Osteocyte (in vitro differentiated cells): ENCODE measurements around the gene SNAPC2. TPM values are rescaled to one million over a fixed set of nuclear protein-coding genes. Genes with fewer than 3 reads are reported as not detected.

Source experiments
- DNase-seq: peaks from one replicate; pipeline ENCODE4 v3.0.0; 2021; ENCODE audit warnings: mixed read lengths; ENCODE audit not compliant: unreplicated experiment; ENCODE audit errors: extremely low spot score
- H3K27ac Mint-ChIP-seq: one replicate; pipeline ENCODE4 v1.8.0; 2021; ENCODE audit warnings: mild to moderate bottlenecking, mixed read lengths; ENCODE audit not compliant: unreplicated experiment
- H3K27me3 Mint-ChIP-seq: one replicate; pipeline ENCODE4 v1.8.0; 2021; ENCODE audit warnings: mixed read lengths; ENCODE audit not compliant: unreplicated experiment
- H3K36me3 Mint-ChIP-seq: one replicate; pipeline ENCODE4 v1.8.0; 2021; ENCODE audit warnings: mixed read lengths; ENCODE audit not compliant: unreplicated experiment
- H3K4me1 Mint-ChIP-seq: one replicate; pipeline ENCODE4 v1.8.0; 2021; ENCODE audit warnings: mixed read lengths; ENCODE audit not compliant: unreplicated experiment
- H3K4me3 Mint-ChIP-seq: one replicate; pipeline ENCODE4 v1.8.0; 2021; ENCODE audit warnings: mild to moderate bottlenecking, moderate library complexity, mixed read lengths; ENCODE audit not compliant: unreplicated experiment
- H3K9me3 Mint-ChIP-seq: one replicate; pipeline ENCODE4 v1.8.0; 2021; ENCODE audit warnings: mixed read lengths; ENCODE audit not compliant: unreplicated experiment
- CTCF ChIP-seq: fragments of 200-600 bp; sonication (generic); IDR thresholded peaks from 2 replicates; pipeline ENCODE4 v1.5.0; 2021; ENCODE audit warnings: antibody characterized with exemption, mild to moderate bottlenecking, moderate library complexity
- total RNA-seq: library from RNA; stranded (reverse); gene quantifications from 2 replicates; pipeline ENCODE4 v1.2.1, GENCODE V29; 2021

The SNAPC2 gene
- total RNA-seq, 1 donor from 2014 or later: 19.6 TPM

- no peak overlapping the region for H3K4me3 Mint-ChIP-seq
- H3K4me1 Mint-ChIP-seq: peaks cover 7% of the 10 kb centered on the region
- DNase-seq: no peak
- no peak for TF ChIP-seq CTCF
- peaks cover 6% of the 10 kb centered on the region for H3K27me3 Mint-ChIP-seq
- no peak overlapping the region for H3K27ac Mint-ChIP-seq
- H3K36me3 Mint-ChIP-seq: peaks cover 15% of the 10 kb centered on the region
- no peaks in the 10 kb centered on the region for H3K9me3 Mint-ChIP-seq
These were observed 7.2 kb upstream of the SNAPC2 start for GRCh38 chr19:7912697-7913564.

- Mint-ChIP-seq H3K27me3 (peaks cover 6% of the 10 kb centered on the region), H3K4me1 (peaks cover 7% of the 10 kb centered on the region), H3K27ac (no peak overlapping the region), H3K4me3 (no peak overlapping the region), H3K9me3 (no peaks in the 10 kb centered on the region), H3K36me3 (peaks cover 15% of the 10 kb centered on the region)
- no peak for TF ChIP-seq CTCF
- no peak for DNase-seq
These were observed 6.5 kb upstream of the SNAPC2 start for GRCh38 chr19:7913652-7914051.

- no peak overlapping the region for H3K27ac Mint-ChIP-seq
- H3K36me3 Mint-ChIP-seq: peaks cover 15% of the 10 kb centered on the region
- peaks cover 6% of the 10 kb centered on the region for H3K27me3 Mint-ChIP-seq
- DNase-seq: no peak
- H3K4me3 Mint-ChIP-seq: no peak overlapping the region
- TF ChIP-seq CTCF: no peak
- H3K9me3 Mint-ChIP-seq: no peaks in the 10 kb centered on the region
- H3K4me1 Mint-ChIP-seq: peaks cover 7% of the 10 kb centered on the region
These were observed 6.0 kb upstream of the SNAPC2 start for GRCh38 chr19:7914099-7914498.

GRCh38 chr19:7914598-7915045 lies 5.5 kb upstream of the SNAPC2 start, which contains the start of gene TGFBR3L:
Gene TGFBR3L, plus strand, starts transcription at chr19:7914830.
- Mint-ChIP-seq H3K36me3 (peaks cover 15% of the 10 kb centered on the region), H3K4me1 (peaks cover 9% of the 10 kb centered on the region), H3K4me3 (peak within 1 kb of the TSS; percentile 59), H3K27ac (no peak within 1 kb of the TSS), H3K27me3 (peaks cover 6% of the 10 kb centered on the region), H3K9me3 (no peaks in the 10 kb centered on the region)
- no peak for DNase-seq
- no peak for TF ChIP-seq CTCF
